DND-41 (cell line): Measurements from ENCODE around the gene ZBTB8A.
"Not testable (repeated sequence)": the region's sequence is repeated elsewhere in the genome, so short reads cannot be mapped to it uniquely, and the experiment has no call there.

ENCODE experiments used
- EZH2 ChIP-seq: IDR thresholded peaks from 3 replicates; pipeline ENCODE4 v1.6.1; 2012; ENCODE audit warnings: borderline replicate concordance, low read depth, mild to moderate bottlenecking, moderate library complexity, low read length, inconsistent platforms; ENCODE audit not compliant: severe bottlenecking
- TF ChIP-seq, protein P1 (sequence below): IDR thresholded peaks from 2 replicates; pipeline ENCODE4 v1.5.1; 2012; ENCODE audit warnings: borderline replicate concordance, low read length, moderate library complexity, mild to moderate bottlenecking; ENCODE audit not compliant: poor library complexity, severe bottlenecking; ENCODE audit errors: extremely low read depth

DNA sequence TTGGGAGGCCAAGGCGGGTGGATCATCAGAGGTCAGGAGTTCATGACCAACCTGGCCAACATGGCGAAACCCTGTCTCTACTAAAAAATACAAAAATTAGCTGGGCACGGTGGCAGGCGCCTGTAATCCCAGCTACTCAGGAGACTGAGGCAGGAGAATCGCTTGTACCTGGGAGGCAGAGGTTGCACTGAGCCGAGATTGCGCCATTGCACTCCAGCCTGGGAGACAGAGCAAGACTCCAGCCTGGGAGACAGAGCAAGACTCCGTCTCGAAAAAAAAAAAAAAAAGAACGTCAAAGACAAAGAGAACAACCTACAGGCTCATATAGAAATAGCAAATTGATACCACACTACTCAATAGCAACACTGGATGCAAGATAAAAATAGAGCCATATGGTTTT is 10.7 kb upstream of the ZBTB8A start:
- TF ChIP-seq, protein P1, sequence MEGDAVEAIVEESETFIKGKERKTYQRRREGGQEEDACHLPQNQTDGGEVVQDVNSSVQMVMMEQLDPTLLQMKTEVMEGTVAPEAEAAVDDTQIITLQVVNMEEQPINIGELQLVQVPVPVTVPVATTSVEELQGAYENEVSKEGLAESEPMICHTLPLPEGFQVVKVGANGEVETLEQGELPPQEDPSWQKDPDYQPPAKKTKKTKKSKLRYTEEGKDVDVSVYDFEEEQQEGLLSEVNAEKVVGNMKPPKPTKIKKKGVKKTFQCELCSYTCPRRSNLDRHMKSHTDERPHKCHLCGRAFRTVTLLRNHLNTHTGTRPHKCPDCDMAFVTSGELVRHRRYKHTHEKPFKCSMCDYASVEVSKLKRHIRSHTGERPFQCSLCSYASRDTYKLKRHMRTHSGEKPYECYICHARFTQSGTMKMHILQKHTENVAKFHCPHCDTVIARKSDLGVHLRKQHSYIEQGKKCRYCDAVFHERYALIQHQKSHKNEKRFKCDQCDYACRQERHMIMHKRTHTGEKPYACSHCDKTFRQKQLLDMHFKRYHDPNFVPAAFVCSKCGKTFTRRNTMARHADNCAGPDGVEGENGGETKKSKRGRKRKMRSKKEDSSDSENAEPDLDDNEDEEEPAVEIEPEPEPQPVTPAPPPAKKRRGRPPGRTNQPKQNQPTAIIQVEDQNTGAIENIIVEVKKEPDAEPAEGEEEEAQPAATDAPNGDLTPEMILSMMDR: not testable (repeated sequence)
- TF ChIP-seq EZH2: not testable (repeated sequence)
